Mesenchymal stem cell (in vitro differentiated cells and primary cell): Measurements from ENCODE around the gene SAMD11.

ENCODE experiments used
- DNase-seq: peaks from one replicate; pipeline ENCODE4 v3.0.0-alpha.2; 2013
- H2AFZ ChIP-seq: one replicate; pipeline ENCODE4 v1.6.1; 2013; ENCODE audit warnings: low read depth, mild to moderate bottlenecking, control low read depth, inconsistent platforms, low read length, moderate library complexity
- H2AK5ac ChIP-seq: 2 replicates; pipeline ENCODE4 v1.6.1; 2013; ENCODE audit warnings: low read length, moderate library complexity, mild to moderate bottlenecking, inconsistent platforms; ENCODE audit not compliant: severe bottlenecking
- H2BK120ac ChIP-seq: one replicate; pipeline ENCODE4 v1.6.1; 2013; ENCODE audit warnings: low read depth, mild to moderate bottlenecking, inconsistent platforms, low read length, moderate library complexity
- H2BK12ac ChIP-seq, 2 experiments: one replicate each; pipeline ENCODE4 v1.6.1; 2013; ENCODE audit warnings: inconsistent platforms in 2 of 2, low read length in 2 of 2, mild to moderate bottlenecking in 2 of 2, moderate library complexity in 2 of 2, control low read depth in 1 of 2
- H2BK15ac ChIP-seq: one replicate; pipeline ENCODE4 v1.6.1; 2013; ENCODE audit warnings: mild to moderate bottlenecking, low read depth, inconsistent platforms; ENCODE audit not compliant: poor library complexity, severe bottlenecking
- H2BK5ac ChIP-seq: 2 replicates; pipeline ENCODE4 v1.6.1; 2013; ENCODE audit warnings: low read depth, mild to moderate bottlenecking, low read length, control low read depth, inconsistent platforms; ENCODE audit not compliant: poor library complexity, severe bottlenecking
- H3K14ac ChIP-seq, 2 experiments: one replicate each; pipeline ENCODE4 v1.6.1; 2013; ENCODE audit warnings: inconsistent platforms in 2 of 2, low read length in 2 of 2, control low read depth in 1 of 2, mild to moderate bottlenecking in 1 of 2, moderate library complexity in 1 of 2
- H3K18ac ChIP-seq, 2 experiments: one replicate each; pipeline ENCODE4 v1.6.1; 2013; ENCODE audit warnings: inconsistent platforms in 2 of 2, low read length in 2 of 2, control low read depth in 1 of 2, low read depth in 1 of 2, mild to moderate bottlenecking in 1 of 2
- H3K23ac ChIP-seq, 2 experiments: one replicate each; pipeline ENCODE4 v1.6.1; 2013; ENCODE audit warnings: inconsistent platforms in 2 of 2, low read length in 2 of 2, mild to moderate bottlenecking in 2 of 2, moderate library complexity in 2 of 2, control low read depth in 1 of 2
- H3K27ac ChIP-seq: 2 replicates; pipeline ENCODE4 v1.5.1; 2013; ENCODE audit warnings: mild to moderate bottlenecking, moderate library complexity, low read length, control low read depth, inconsistent platforms; ENCODE audit not compliant: poor library complexity, severe bottlenecking
- H3K27me3 ChIP-seq, 2 experiments: 2 replicates each; pipeline versions ENCODE4 v1.6.1 to v1.7.0; 2013; ENCODE audit warnings: low read length in 2 of 2, mild to moderate bottlenecking in 2 of 2, moderate library complexity in 2 of 2, control low read depth in 1 of 2, inconsistent platforms in 1 of 2; ENCODE audit not compliant: control insufficient read depth in 1 of 2, insufficient read depth in 1 of 2
- H3K36me3 ChIP-seq, 2 experiments: 2 replicates each; pipeline versions ENCODE4 v1.6.1 to v1.7.0; 2013; ENCODE audit warnings: low read length in 2 of 2, control low read depth in 1 of 2, inconsistent platforms in 1 of 2, low read depth in 1 of 2, mild to moderate bottlenecking in 1 of 2; ENCODE audit not compliant: insufficient read depth in 2 of 2, control insufficient read depth in 1 of 2
- H3K4ac ChIP-seq, 2 experiments: one replicate each; pipeline ENCODE4 v1.6.1; 2013; ENCODE audit warnings: inconsistent platforms in 2 of 2, low read length in 2 of 2, mild to moderate bottlenecking in 2 of 2, moderate library complexity in 2 of 2, control low read depth in 1 of 2, low read depth in 1 of 2
- H3K4me1 ChIP-seq: 2 replicates; pipeline ENCODE4 v1.6.1; 2013; ENCODE audit warnings: low read depth, low read length, control low read depth; ENCODE audit not compliant: control insufficient read depth, insufficient read depth
- H3K4me2 ChIP-seq: 2 replicates; pipeline ENCODE4 v1.6.1; 2013; ENCODE audit warnings: low read length, mild to moderate bottlenecking, inconsistent platforms; ENCODE audit not compliant: poor library complexity, severe bottlenecking
- H3K4me3 ChIP-seq, 2 experiments: 2 replicates each; pipeline versions ENCODE4 v1.5.1 to v1.7.0; 2013; ENCODE audit warnings: low read length in 2 of 2, mild to moderate bottlenecking in 2 of 2, control low read depth in 1 of 2, low read depth in 1 of 2; ENCODE audit not compliant: insufficient read depth in 1 of 2
- H3K79me1 ChIP-seq: replicated peaks from 2 replicates; pipeline ENCODE4 v1.6.1; 2013; ENCODE audit warnings: mild to moderate bottlenecking, control low read depth, low read length, inconsistent platforms; ENCODE audit not compliant: poor library complexity, severe bottlenecking
- H3K9ac ChIP-seq: 2 replicates; pipeline ENCODE4 v1.7.0; 2013; ENCODE audit warnings: mild to moderate bottlenecking, low read length, moderate library complexity
- H3K9me3 ChIP-seq: 2 replicates; pipeline ENCODE4 v1.7.0; 2013; ENCODE audit warnings: mild to moderate bottlenecking, low read length; ENCODE audit not compliant: control insufficient read depth
- H4K8ac ChIP-seq: one replicate; pipeline ENCODE4 v1.6.1; 2013; ENCODE audit warnings: inconsistent platforms, mild to moderate bottlenecking, low read length, moderate library complexity
- H4K91ac ChIP-seq: one replicate; pipeline ENCODE4 v1.6.1; 2013; ENCODE audit warnings: mild to moderate bottlenecking, low read length, inconsistent platforms
- WGBS: methylation state at CpG from one replicate; pipeline ENCODE4 v1.1.7; 2013; ENCODE audit warnings: mixed read lengths; 5-methylcytosine and 5-hydroxymethylcytosine counted together

The SAMD11 gene

GRCh38 chr1:907611-908451, 15.9 kb upstream of the SAMD11 start:
- Histone ChIP-seq H3K4me1 (peaks cover 54% of the 10 kb centered on the region), H3K4ac (no peak overlapping the region), H4K8ac (no peak overlapping the region), H3K27ac (no peak overlapping the region), H3K79me1 (no peaks in the 10 kb centered on the region), H2BK15ac (no peak overlapping the region), H2AFZ (no peak overlapping the region), H3K36me3 (peaks cover 0 to 2% of the 10 kb centered on the region in 2 experiments), H3K14ac (no peak overlapping the region), H2BK5ac (no peak overlapping the region), H3K4me3 (no peak overlapping the region), H4K91ac (no peak overlapping the region), H3K23ac (no peak overlapping the region), H3K4me2 (no peak overlapping the region), H3K27me3 (peaks cover 14 to 25% of the 10 kb centered on the region in 2 experiments), H2AK5ac (no peak overlapping the region), H3K9me3 (no peaks in the 10 kb centered on the region), H3K9ac (no peak overlapping the region), H2BK120ac (no peak overlapping the region), H2BK12ac (no peak overlapping the region), H3K18ac (no peak overlapping the region)
- no peak for DNase-seq
- WGBS: 91% methylated on average over 17 of the region's 17 CpGs

GRCh38 chr1:908661-909060, 15.1 kb upstream of the SAMD11 start:
- no peak overlapping the region for H2BK5ac ChIP-seq
- H3K9ac ChIP-seq: no peak overlapping the region
- no peak overlapping the region for H2BK15ac ChIP-seq
- no peak overlapping the region for H3K4me3 ChIP-seq
- H3K23ac ChIP-seq: no peak overlapping the region
- H3K27ac ChIP-seq: no peak overlapping the region
- WGBS: 76% methylated on average over 6 of the region's 16 CpGs
- no peak overlapping the region for H3K4ac ChIP-seq
- H3K9me3 ChIP-seq: no peaks in the 10 kb centered on the region
- H4K91ac ChIP-seq: no peak overlapping the region
- H3K27me3 ChIP-seq: peaks cover 12 to 33% of the 10 kb centered on the region in 2 experiments
- no peak overlapping the region for H2BK120ac ChIP-seq
- H3K79me1 ChIP-seq: no peaks in the 10 kb centered on the region
- H3K14ac ChIP-seq: no peak overlapping the region
- peaks cover 59% of the 10 kb centered on the region for H3K4me1 ChIP-seq
- H4K8ac ChIP-seq: no peak overlapping the region
- no peak overlapping the region for H2BK12ac ChIP-seq
- no peak overlapping the region for H2AFZ ChIP-seq
- no peak overlapping the region for H3K18ac ChIP-seq
- H2AK5ac ChIP-seq: no peak overlapping the region
- H3K4me2 ChIP-seq: no peak overlapping the region
- DNase-seq: no peak
- H3K36me3 ChIP-seq: peaks cover 0 to 2% of the 10 kb centered on the region in 2 experiments

DNA sequence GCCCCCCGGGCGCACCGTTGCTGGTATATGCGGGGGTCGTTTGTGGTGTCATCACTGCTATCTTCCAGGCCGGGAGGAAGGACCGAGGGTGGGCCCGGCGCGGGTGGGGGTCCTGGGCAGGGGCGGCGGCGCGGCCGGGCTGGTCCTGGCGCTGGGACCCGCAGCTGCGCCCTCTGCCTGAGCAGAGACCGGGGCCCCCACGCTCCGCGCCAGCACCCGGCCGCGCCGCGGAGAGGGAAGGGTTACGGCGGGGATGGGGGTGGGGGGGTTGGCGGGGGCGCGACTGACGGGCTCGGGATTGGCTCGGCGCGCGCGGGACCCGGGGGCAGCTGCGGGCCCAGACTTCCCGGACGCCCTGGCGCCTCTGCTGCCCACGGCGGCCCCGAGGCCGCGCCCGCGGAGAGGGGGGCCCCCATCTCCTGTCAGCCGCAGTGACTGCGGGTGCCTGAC, 13.8 kb upstream of the SAMD11 start:
- Histone ChIP-seq H3K4me2 (no peak overlapping the region), H3K18ac (no peak overlapping the region), H3K79me1 (no peaks in the 10 kb centered on the region), H2BK15ac (no peak overlapping the region), H2AFZ (no peak overlapping the region), H3K36me3 (peaks cover 0 to 2% of the 10 kb centered on the region in 2 experiments), H4K8ac (no peak overlapping the region), H4K91ac (no peak overlapping the region), H2BK5ac (no peak overlapping the region), H3K4me3 (no peak overlapping the region), H3K9me3 (no peaks in the 10 kb centered on the region), H3K27me3 (peaks cover 18 to 44% of the 10 kb centered on the region in 2 experiments), H2BK12ac (no peak overlapping the region), H3K9ac (no peak overlapping the region), H2BK120ac (no peak overlapping the region), H3K14ac (no peak overlapping the region), H3K23ac (no peak overlapping the region), H3K4me1 (peaks cover 54% of the 10 kb centered on the region), H3K27ac (no peak overlapping the region), H2AK5ac (no peak overlapping the region), H3K4ac (no peak overlapping the region)
- WGBS: 73% methylated on average over 23 of the region's 53 CpGs
- DNase-seq: no peak

- Histone ChIP-seq H3K36me3 (peaks cover 0 to 2% of the 10 kb centered on the region in 2 experiments), H2BK15ac (no peak overlapping the region), H3K27me3 (peaks cover 18 to 49% of the 10 kb centered on the region in 2 experiments), H3K79me1 (no peaks in the 10 kb centered on the region), H2BK120ac (no peak overlapping the region), H4K8ac (no peak overlapping the region), H3K9me3 (no peaks in the 10 kb centered on the region), H3K4me1 (peaks cover 49% of the 10 kb centered on the region), H2BK5ac (no peak overlapping the region), H3K4me2 (no peak overlapping the region), H3K23ac (no peak overlapping the region), H3K9ac (no peak overlapping the region), H3K4ac (no peak overlapping the region), H4K91ac (no peak overlapping the region), H2AFZ (no peak overlapping the region), H2AK5ac (no peak overlapping the region), H3K27ac (no peak overlapping the region), H2BK12ac (no peak overlapping the region), H3K4me3 (no peak overlapping the region), H3K14ac (no peak overlapping the region), H3K18ac (no peak overlapping the region)
- DNase-seq: no peak
- WGBS: 83% methylated on average over 26 of the region's 29 CpGs
Measured at GRCh38 chr1:910311-910880, 13.3 kb upstream of the SAMD11 start.
